Measurements from ENCODE around the gene GCHFR. TPM values are rescaled to one million over a fixed set of nuclear protein-coding genes. Genes with fewer than 3 reads are reported as not detected.
A peak's percentile ranks its signal among the peaks of the same experiment; 100 is the strongest.

The GCHFR gene
- total RNA-seq, 1 experiment from 2014 or later: 59.2 TPM

- no peaks in the 10 kb centered on the region for H3K9me3 Mint-ChIP-seq (ENCODE audit: unreplicated experiment)
- no peaks in the 10 kb centered on the region for H3K27me3 Mint-ChIP-seq (ENCODE audit: insufficient read depth, unreplicated experiment)
- intact Hi-C loops (cut with micrococcal nuclease; ENCODE audit: unreplicated experiment): loop anchor here (1.0 to 2.0 kb wide), 3 partner anchors 18 to 147 kb away; partner anchors contain the start of genes GCHFR and VPS18
- peaks cover 43% of the 10 kb centered on the region for H3K36me3 Mint-ChIP-seq (ENCODE audit: insufficient read depth, unreplicated experiment)
- H3K4me3 Mint-ChIP-seq (ENCODE audit: unreplicated experiment): no peak overlapping the region
- H3K36me3 ChIP-seq (ENCODE audit: control insufficient read depth, insufficient read depth, low read length): peaks cover 1% of the 10 kb centered on the region; the same call in 1 of the 2 replicates
- POLR2A ChIA-PET: interaction anchor here (0.8 kb wide), 1 partner anchor 127 kb away, joined by 3 read pairs; no protein-coding TSS in a partner anchor
- CTCF ChIA-PET: interaction anchor here (0.5 to 2.6 kb wide), 15 partner anchors 17 to 195 kb away, joined by 3 to 25 read pairs (median 5); partner anchors contain the start of genes CCDC32, GCHFR, SPINT1 and VPS18
- DNase-seq: no peak
- no peaks in the 10 kb centered on the region for H3K9me3 ChIP-seq
- H3K4me3 ChIP-seq (ENCODE audit: low read depth, low read length): no peak overlapping the region
- H3K27ac Mint-ChIP-seq (ENCODE audit: unreplicated experiment): peak overlapping the region; percentile 42
- no peak for TF ChIP-seq CTCF (IDR thresholded peaks at IDR 0.05; ENCODE audit: insufficient read depth in 1 of 2, low read depth in 1 of 2, low read length in 1 of 2, severe bottlenecking in 1 of 2, unreplicated experiment in 1 of 2)
- H3K4me1 Mint-ChIP-seq (ENCODE audit: low read depth, unreplicated experiment): peaks cover 12% of the 10 kb centered on the region
- H3K4me1 ChIP-seq: peaks cover 15% of the 10 kb centered on the region
- BruUV-seq (replicated peaks): no TSS peak
- H3K27me3 ChIP-seq (replicated peaks; ENCODE audit: control insufficient read depth, insufficient read depth, low read length): no peaks in the 10 kb centered on the region
These were observed 16.9 kb upstream of the GCHFR start for GRCh38 chr15:40746916-40747418.

GRCh38 chr15:40747685-40748631, 15.9 kb upstream of the GCHFR start:
- BruUV-seq (replicated peaks): no TSS peak
- Mint-ChIP-seq H3K4me3 (ENCODE audit: unreplicated experiment) (no peak overlapping the region), H3K27ac (ENCODE audit: unreplicated experiment) (peak overlapping the region; percentile 42), H3K27me3 (ENCODE audit: insufficient read depth, unreplicated experiment) (no peaks in the 10 kb centered on the region), H3K9me3 (ENCODE audit: unreplicated experiment) (no peaks in the 10 kb centered on the region), H3K4me1 (ENCODE audit: low read depth, unreplicated experiment) (peaks cover 12% of the 10 kb centered on the region), H3K36me3 (ENCODE audit: insufficient read depth, unreplicated experiment) (peaks cover 41% of the 10 kb centered on the region)
- TF ChIP-seq CTCF (IDR thresholded peaks at IDR 0.05; ENCODE audit: insufficient read depth in 1 of 2, low read depth in 1 of 2, low read length in 1 of 2, severe bottlenecking in 1 of 2, unreplicated experiment in 1 of 2): no peak
- intact Hi-C loops (cut with micrococcal nuclease; ENCODE audit: unreplicated experiment): loop anchor here (2.0 kb wide), 1 partner anchor 17 kb away; the partner anchor contains the start of gene GCHFR
- no peak for DNase-seq
- Histone ChIP-seq H3K36me3 (ENCODE audit: control insufficient read depth, insufficient read depth, low read length) (peaks cover 1% of the 10 kb centered on the region; the same call in 1 of the 2 replicates), H3K4me3 (ENCODE audit: low read depth, low read length) (no peak overlapping the region), H3K4me1 (peaks cover 15% of the 10 kb centered on the region), H3K9me3 (no peaks in the 10 kb centered on the region), H3K27me3 (replicated peaks; ENCODE audit: control insufficient read depth, insufficient read depth, low read length) (no peaks in the 10 kb centered on the region)
- POLR2A ChIA-PET: interaction anchor here (0.5 to 0.8 kb wide), 3 partner anchors 40 to 183 kb away, joined by 3 to 4 read pairs (median 3); partner anchors contain the start of gene CCDC32
- CTCF ChIA-PET: interaction anchor here (1.2 to 2.6 kb wide), 4 partner anchors 16 to 183 kb away, joined by 3 to 25 read pairs (median 22); partner anchors contain the start of genes CCDC32, GCHFR and VPS18

- CTCF ChIA-PET: no interaction called here
- Mint-ChIP-seq H3K27ac (ENCODE audit: unreplicated experiment) (no peak overlapping the region), H3K4me1 (ENCODE audit: low read depth, unreplicated experiment) (peaks cover 12% of the 10 kb centered on the region), H3K36me3 (ENCODE audit: insufficient read depth, unreplicated experiment) (peaks cover 41% of the 10 kb centered on the region), H3K27me3 (ENCODE audit: insufficient read depth, unreplicated experiment) (no peaks in the 10 kb centered on the region), H3K9me3 (ENCODE audit: unreplicated experiment) (no peaks in the 10 kb centered on the region), H3K4me3 (ENCODE audit: unreplicated experiment) (no peak overlapping the region)
- POLR2A ChIA-PET: interaction anchor here (0.5 kb wide), 1 partner anchor 145 kb away, joined by 4 read pairs; no protein-coding TSS in a partner anchor
- no peak overlapping the region for H3K4me3 ChIP-seq (ENCODE audit: low read depth, low read length)
- no peak for TF ChIP-seq CTCF (IDR thresholded peaks at IDR 0.05; ENCODE audit: insufficient read depth in 1 of 2, low read depth in 1 of 2, low read length in 1 of 2, severe bottlenecking in 1 of 2, unreplicated experiment in 1 of 2)
- H3K4me1 ChIP-seq: peaks cover 15% of the 10 kb centered on the region
- BruUV-seq (replicated peaks): no TSS peak
- peaks cover 1% of the 10 kb centered on the region; the same call in 1 of the 2 replicates for H3K36me3 ChIP-seq (ENCODE audit: control insufficient read depth, insufficient read depth, low read length)
- no peaks in the 10 kb centered on the region for H3K9me3 ChIP-seq
- intact Hi-C loops (cut with micrococcal nuclease; ENCODE audit: unreplicated experiment): no loop called here
- no peak for DNase-seq
- H3K27me3 ChIP-seq (replicated peaks; ENCODE audit: control insufficient read depth, insufficient read depth, low read length): no peaks in the 10 kb centered on the region
These were observed 14.7 kb upstream of the GCHFR start for GRCh38 chr15:40749151-40749630.

All from Caco-2 (cell line).